ENCODE data around the gene LY9.
"Not testable (repeated sequence)": the region's sequence is repeated elsewhere in the genome, so short reads cannot be mapped to it uniquely, and the experiment has no call there.

Gene LY9

DNA sequence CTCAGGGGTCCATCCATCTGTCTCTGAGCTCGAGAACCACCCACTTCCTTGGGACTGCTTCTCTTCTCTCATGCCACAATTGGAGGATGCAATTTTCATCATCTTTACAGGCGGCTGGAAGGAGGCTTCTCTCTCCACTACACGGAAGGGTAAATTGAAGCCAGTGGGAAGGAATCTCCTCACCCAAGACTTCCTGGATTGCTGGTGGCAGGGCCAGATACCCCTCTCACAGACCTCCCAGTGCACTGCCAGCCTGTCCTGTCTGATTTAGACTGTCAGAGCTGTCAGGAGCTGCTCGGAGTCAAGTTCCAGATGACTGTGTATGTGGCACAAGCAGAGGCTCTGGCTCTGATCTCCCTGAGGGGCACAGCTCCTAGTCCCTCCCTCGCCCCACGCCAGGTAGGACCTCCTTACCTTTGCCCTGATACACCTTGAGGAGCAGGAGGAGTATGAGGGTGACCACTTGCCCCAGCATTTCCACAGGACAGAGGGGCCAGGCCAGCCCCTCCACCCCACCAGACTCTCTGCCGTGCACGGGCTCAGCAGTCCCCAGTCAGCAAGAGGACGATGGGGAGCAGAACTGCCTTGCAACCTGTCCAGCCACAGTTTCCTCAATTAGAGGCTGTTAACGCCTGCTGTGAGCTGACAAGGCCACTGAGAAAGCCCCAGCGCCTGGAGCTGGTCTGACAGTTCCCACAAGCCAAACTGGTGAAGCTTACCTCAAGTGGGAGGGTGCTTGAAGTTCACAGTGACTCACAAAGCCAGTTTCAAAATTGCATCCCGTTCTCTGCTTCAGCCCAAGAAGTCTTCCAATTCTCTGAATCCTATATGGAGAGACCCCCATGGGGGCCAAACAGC, 66.5 kb downstream of the LY9 start, which contains the start of gene CD244:
Gene CD244, minus strand, starts transcription at position 685 of the 858 bp plus-strand sequence. Its CDS starts 210 bp downstream, at position 475.
- DNase-seq (ENCODE audit: insufficient read length) (no peak), FAIRE-seq (peak; percentile 82)

GRCh38 chr1:160863061-160863773, 67.2 kb downstream of the LY9 start:
- no peak for DNase-seq (ENCODE audit: insufficient read length)
- TF ChIP-seq POLR2A (IDR thresholded peaks at IDR 0.05; ENCODE audit: low read depth, low read length): no peak
- no peak for TF ChIP-seq POLR2AphosphoS5 (IDR thresholded peaks at IDR 0.05; ENCODE audit: low read depth, low read length)
- TF ChIP-seq TAF1 (IDR thresholded peaks at IDR 0.05; ENCODE audit: borderline replicate concordance, low read depth, low read length): no peak
- FAIRE-seq: no peak

More for the DNA sequence above, 66.5 kb downstream of the LY9 start, which contains the start of gene CD244:
- TF ChIP-seq POLR2AphosphoS5 (IDR thresholded peaks at IDR 0.05; ENCODE audit: low read depth, low read length) (no peak), POLR2A (IDR thresholded peaks at IDR 0.05; ENCODE audit: low read depth, low read length) (no peak), TAF1 (IDR thresholded peaks at IDR 0.05; ENCODE audit: borderline replicate concordance, low read depth, low read length) (no peak)

DNA sequence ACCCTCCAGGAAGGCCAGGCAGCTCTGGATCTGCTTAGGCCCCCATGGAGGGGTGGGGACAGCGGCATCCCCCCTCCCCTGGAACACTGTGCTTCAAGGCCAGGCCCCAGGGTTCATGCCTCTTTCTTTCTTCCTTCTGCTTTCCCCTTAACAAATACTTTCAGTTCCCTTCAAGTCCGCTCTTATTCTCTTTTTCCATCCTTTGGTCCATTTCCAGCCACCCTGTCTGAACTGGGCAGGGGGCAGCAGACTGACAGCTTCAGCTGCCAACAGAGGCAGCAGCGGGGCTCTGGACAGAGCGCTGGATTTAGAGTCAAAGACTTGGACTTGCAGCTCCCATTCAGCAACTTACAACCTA, 67.8 kb downstream of the LY9 start:
- FAIRE-seq (no peak), DNase-seq (ENCODE audit: insufficient read length) (no peak)
- no peak for TF ChIP-seq TAF1 (IDR thresholded peaks at IDR 0.05; ENCODE audit: borderline replicate concordance, low read depth, low read length)
- TF ChIP-seq POLR2A (IDR thresholded peaks at IDR 0.05; ENCODE audit: low read depth, low read length): no peak
- TF ChIP-seq POLR2AphosphoS5 (IDR thresholded peaks at IDR 0.05; ENCODE audit: low read depth, low read length): no peak

GRCh38 chr1:160864173-160864572, 68.2 kb downstream of the LY9 start:
- peak; percentile 54 for FAIRE-seq
- DNase-seq (ENCODE audit: insufficient read length): no peak
- TF ChIP-seq POLR2A (IDR thresholded peaks at IDR 0.05; ENCODE audit: low read depth, low read length) (no peak), POLR2AphosphoS5 (IDR thresholded peaks at IDR 0.05; ENCODE audit: low read depth, low read length) (no peak), TAF1 (IDR thresholded peaks at IDR 0.05; ENCODE audit: borderline replicate concordance, low read depth, low read length) (no peak)

GRCh38 chr1:160865337-160865736, 69.4 kb downstream of the LY9 start:
- DNase-seq (ENCODE audit: insufficient read length): no peak
- no peak for FAIRE-seq
- TF ChIP-seq POLR2A (IDR thresholded peaks at IDR 0.05; ENCODE audit: low read depth, low read length) (no peak), POLR2AphosphoS5 (IDR thresholded peaks at IDR 0.05; ENCODE audit: low read depth, low read length) (no peak), TAF1 (IDR thresholded peaks at IDR 0.05; ENCODE audit: borderline replicate concordance, low read depth, low read length) (no peak)

- no peak for FAIRE-seq
Measured at GRCh38 chr1:160866001-160866694, 70.2 kb downstream of the LY9 start.

DNA sequence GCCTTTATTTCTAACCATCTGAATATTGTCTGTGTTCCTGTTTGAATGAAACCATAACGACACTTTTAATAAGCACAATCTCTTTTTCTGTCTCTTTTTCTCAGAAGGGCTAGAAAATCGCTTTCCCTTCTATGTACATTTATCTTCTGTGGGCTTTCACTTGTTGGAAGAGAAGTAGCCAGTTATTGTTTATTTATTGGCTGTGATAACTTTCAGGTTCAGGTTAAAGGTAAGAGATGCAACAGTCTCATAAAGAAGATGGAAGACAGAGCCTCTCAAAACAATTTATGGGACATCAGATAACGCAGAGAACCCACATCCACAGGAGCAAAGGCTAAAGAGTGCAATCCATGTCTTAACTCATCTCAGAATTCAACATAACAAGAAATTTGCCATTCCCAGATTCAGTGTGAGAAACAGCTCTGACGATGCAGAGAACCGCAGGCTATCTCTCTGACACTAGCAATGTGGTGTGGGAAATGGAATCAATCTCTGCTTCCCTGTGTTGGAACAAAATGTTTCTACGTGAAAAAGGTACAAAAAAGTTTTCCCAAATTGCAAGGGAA, 70.8 kb downstream of the LY9 start:
- no peak for DNase-seq (ENCODE audit: insufficient read length)
- no peak for FAIRE-seq
- TF ChIP-seq POLR2A (IDR thresholded peaks at IDR 0.05; ENCODE audit: low read depth, low read length): no peak
- TF ChIP-seq TAF1 (IDR thresholded peaks at IDR 0.05; ENCODE audit: borderline replicate concordance, low read depth, low read length): no peak
- no peak for TF ChIP-seq POLR2AphosphoS5 (IDR thresholded peaks at IDR 0.05; ENCODE audit: low read depth, low read length)

More at GRCh38 chr1:160866001-160866694, 70.2 kb downstream of the LY9 start:
- DNase-seq (ENCODE audit: insufficient read length): no peak
- TF ChIP-seq TAF1 (IDR thresholded peaks at IDR 0.05; ENCODE audit: borderline replicate concordance, low read depth, low read length) (no peak), POLR2A (IDR thresholded peaks at IDR 0.05; ENCODE audit: low read depth, low read length) (no peak), POLR2AphosphoS5 (IDR thresholded peaks at IDR 0.05; ENCODE audit: low read depth, low read length) (no peak)

GRCh38 chr1:160867651-160868050, 71.7 kb downstream of the LY9 start:
- not testable (repeated sequence) for FAIRE-seq

DNA sequence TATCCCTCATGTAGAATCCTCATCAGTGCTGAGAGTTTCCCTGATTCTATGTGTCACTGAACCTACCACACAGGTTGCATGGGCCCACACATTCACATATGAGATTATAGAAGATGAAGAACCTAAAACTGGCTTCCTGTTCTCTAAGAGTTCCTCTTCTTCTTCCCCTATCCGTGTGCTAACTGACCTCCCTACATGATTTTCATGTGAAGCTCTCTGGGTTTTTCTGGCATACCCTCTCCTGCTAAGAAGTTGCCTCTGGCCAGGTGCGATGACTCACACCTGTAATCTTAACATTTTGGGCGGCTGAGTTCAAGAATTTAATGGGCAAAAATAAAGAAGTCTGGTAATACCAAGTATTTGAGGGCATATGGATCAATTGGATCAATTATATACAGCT, 72.2 kb downstream of the LY9 start:
- no peak for DNase-seq (ENCODE audit: insufficient read length)
- TF ChIP-seq TAF1 (IDR thresholded peaks at IDR 0.05; ENCODE audit: borderline replicate concordance, low read depth, low read length) (no peak), POLR2A (IDR thresholded peaks at IDR 0.05; ENCODE audit: low read depth, low read length) (no peak), POLR2AphosphoS5 (IDR thresholded peaks at IDR 0.05; ENCODE audit: low read depth, low read length) (no peak)
- peak; percentile 48 for FAIRE-seq

More at GRCh38 chr1:160867651-160868050, 71.7 kb downstream of the LY9 start:
- DNase-seq (ENCODE audit: insufficient read length): not testable (repeated sequence)

GRCh38 chr1:160874935-160875334, 79.0 kb downstream of the LY9 start:
- TF ChIP-seq POLR2A (IDR thresholded peaks at IDR 0.05; ENCODE audit: low read depth, low read length): no peak
- no peak for TF ChIP-seq TAF1 (IDR thresholded peaks at IDR 0.05; ENCODE audit: borderline replicate concordance, low read depth, low read length)
- TF ChIP-seq POLR2AphosphoS5 (IDR thresholded peaks at IDR 0.05; ENCODE audit: low read depth, low read length): no peak
- DNase-seq (ENCODE audit: insufficient read length): no peak
- no peak for FAIRE-seq

DNA sequence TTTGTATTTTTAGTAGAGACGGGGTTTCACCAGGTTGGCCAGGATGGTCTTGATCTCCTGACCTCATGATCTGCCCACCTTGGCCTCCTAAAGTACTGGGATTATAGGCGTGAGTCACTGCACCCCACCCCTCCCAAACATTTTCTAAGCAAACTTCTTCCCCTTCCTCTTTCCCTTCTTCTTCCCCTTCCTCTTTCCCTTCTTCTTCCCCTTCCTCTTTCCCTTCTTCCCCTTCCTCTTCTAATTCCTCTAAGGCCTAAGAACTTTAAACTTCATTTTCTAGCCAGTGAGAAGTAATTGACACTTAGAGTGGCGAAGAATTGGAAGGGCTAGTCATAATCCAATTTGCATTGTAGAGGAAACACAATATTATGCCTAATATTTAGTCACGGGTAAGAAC, 79.6 kb downstream of the LY9 start:
- FAIRE-seq; DNase-seq (ENCODE audit: insufficient read length): not testable (repeated sequence)

Data from GM12892 (cell line).